Mesendoderm (in vitro differentiated cells): ENCODE data around the gene MYT1.

Source experiments
- DNase-seq: peaks from one replicate; pipeline ENCODE4 v3.0.0; 2013
- H2AK5ac ChIP-seq: 2 replicates; pipeline ENCODE4 v1.6.1; 2013; ENCODE audit warnings: low read length, inconsistent platforms
- H2BK120ac ChIP-seq: 2 replicates; pipeline ENCODE4 v1.6.1; 2013; ENCODE audit warnings: low read depth, mild to moderate bottlenecking, low read length, moderate library complexity, mixed read lengths
- H2BK15ac ChIP-seq: replicated peaks from 2 replicates; pipeline ENCODE4 v1.6.1; 2013; ENCODE audit warnings: low read depth, mild to moderate bottlenecking, moderate library complexity
- H2BK5ac ChIP-seq: 2 replicates; pipeline ENCODE4 v1.6.1; 2013; ENCODE audit warnings: low read length, inconsistent platforms
- H3K18ac ChIP-seq: 2 replicates; pipeline ENCODE4 v1.6.1; 2013; ENCODE audit warnings: mild to moderate bottlenecking, low read length, mixed read lengths
- H3K23ac ChIP-seq: one replicate; pipeline ENCODE4 v1.6.1; 2013; ENCODE audit warnings: low read length
- H3K27ac ChIP-seq: 2 replicates; pipeline ENCODE4 v1.5.1; 2013; ENCODE audit warnings: low read depth, mild to moderate bottlenecking, inconsistent platforms, low read length, moderate library complexity
- H3K27me3 ChIP-seq: 2 replicates; pipeline ENCODE4 v1.6.1; 2013; ENCODE audit warnings: low read length, control low read depth, mild to moderate bottlenecking, inconsistent platforms; ENCODE audit not compliant: insufficient read depth, poor library complexity
- H3K36me3 ChIP-seq: 2 replicates; pipeline ENCODE4 v1.6.1; 2013; ENCODE audit warnings: low read length, inconsistent platforms; ENCODE audit not compliant: control insufficient read depth, insufficient read depth
- H3K4ac ChIP-seq: one replicate; pipeline ENCODE4 v1.6.1; 2013; ENCODE audit warnings: low read depth, mild to moderate bottlenecking, low read length, moderate library complexity
- H3K4me1 ChIP-seq: 2 replicates; pipeline ENCODE4 v1.6.1; 2013; ENCODE audit warnings: low read depth, low read length, inconsistent platforms; ENCODE audit not compliant: control insufficient read depth
- H3K4me2 ChIP-seq: 2 replicates; pipeline ENCODE4 v1.6.1; 2013; ENCODE audit warnings: low read length
- H3K4me3 ChIP-seq: 2 replicates; pipeline ENCODE4 v1.5.1; 2013; ENCODE audit warnings: mild to moderate bottlenecking, low read length
- H3K56ac ChIP-seq: one replicate; pipeline ENCODE4 v1.6.1; 2013; ENCODE audit warnings: low read length
- H3K79me1 ChIP-seq: 2 replicates; pipeline ENCODE4 v1.6.1; 2013; ENCODE audit warnings: low read length, inconsistent platforms
- H3K79me2 ChIP-seq: 2 replicates; pipeline ENCODE4 v1.6.1; 2013; ENCODE audit warnings: mild to moderate bottlenecking, low read length; ENCODE audit not compliant: control insufficient read depth, insufficient read depth
- H3K9ac ChIP-seq: 2 replicates; pipeline ENCODE4 v1.6.1; 2013; ENCODE audit warnings: low read length, inconsistent platforms
- H4K5ac ChIP-seq: one replicate; pipeline ENCODE4 v1.6.1; 2013; ENCODE audit warnings: low read length
- H4K8ac ChIP-seq: one replicate; pipeline ENCODE4 v1.6.1; 2013; ENCODE audit warnings: low read depth, mild to moderate bottlenecking, control low read depth, low read length, moderate library complexity
- WGBS: extraction: QIAGEN DNeasy Blood & Tissue Kit; methylation state at CpG from one replicate; pipeline ENCODE4 v1.1.7; 2013; ENCODE audit warnings: low lambda C conversion rate, missing lambda C conversion rate; ENCODE audit not compliant: insufficient coverage; ENCODE audit errors: extremely low coverage; 5-methylcytosine and 5-hydroxymethylcytosine counted together

MYT1 gene

GRCh38 chr20:64137598-64138031, 26.6 kb upstream of the MYT1 start:
- no peak overlapping the region for H3K56ac ChIP-seq
- H2BK120ac ChIP-seq, result no peak overlapping the region
- H3K23ac ChIP-seq, result no peak overlapping the region
- no CpG with 5 or more reads among the region's 6 CpGs for WGBS
- no peaks in the 10 kb centered on the region for H3K79me1 ChIP-seq
- H3K27ac ChIP-seq, result no peak overlapping the region
- no peak overlapping the region for H2BK15ac ChIP-seq
- H3K4ac ChIP-seq, result no peak overlapping the region
- H2BK5ac ChIP-seq, result no peak overlapping the region
- no peaks in the 10 kb centered on the region for H3K36me3 ChIP-seq
- H3K4me2 ChIP-seq, result no peak overlapping the region
- no peak overlapping the region for H2AK5ac ChIP-seq
- H4K8ac ChIP-seq, result no peak overlapping the region
- DNase-seq, result no peak
- no peak overlapping the region for H3K9ac ChIP-seq
- H3K4me3 ChIP-seq, result no peak overlapping the region
- H3K18ac ChIP-seq, result no peak overlapping the region
- no peaks in the 10 kb centered on the region for H3K79me2 ChIP-seq
- no peaks in the 10 kb centered on the region for H3K4me1 ChIP-seq
- no peak overlapping the region for H4K5ac ChIP-seq
- H3K27me3 ChIP-seq, result no peaks in the 10 kb centered on the region

- Histone ChIP-seq H3K56ac (no peak overlapping the region), H3K4me2 (no peak overlapping the region), H2BK15ac (no peak overlapping the region), H3K18ac (no peak overlapping the region), H3K4me1 (no peaks in the 10 kb centered on the region), H3K27me3 (no peaks in the 10 kb centered on the region), H3K9ac (no peak overlapping the region), H3K4ac (no peak overlapping the region), H4K5ac (no peak overlapping the region), H3K79me1 (no peaks in the 10 kb centered on the region), H3K79me2 (no peaks in the 10 kb centered on the region), H2AK5ac (no peak overlapping the region), H3K27ac (no peak overlapping the region), H3K36me3 (no peaks in the 10 kb centered on the region), H3K4me3 (no peak overlapping the region), H4K8ac (no peak overlapping the region), H2BK5ac (no peak overlapping the region), H2BK120ac (no peak overlapping the region), H3K23ac (no peak overlapping the region)
- no peak for DNase-seq
- no CpG with 5 or more reads among the region's 18 CpGs for WGBS
Measured at GRCh38 chr20:64138276-64138815, 25.9 kb upstream of the MYT1 start.

GRCh38 chr20:64139199-64140060, 24.8 kb upstream of the MYT1 start:
- no peak overlapping the region for H3K23ac ChIP-seq
- no peak overlapping the region for H3K9ac ChIP-seq
- no peaks in the 10 kb centered on the region for H3K27me3 ChIP-seq
- no CpG with 5 or more reads among the region's 21 CpGs for WGBS
- no peak overlapping the region for H3K56ac ChIP-seq
- no peak overlapping the region for H2BK15ac ChIP-seq
- H3K4ac ChIP-seq, result no peak overlapping the region
- no peaks in the 10 kb centered on the region for H3K79me2 ChIP-seq
- H2BK5ac ChIP-seq, result no peak overlapping the region
- H3K4me3 ChIP-seq, result no peak overlapping the region
- no peak overlapping the region for H4K5ac ChIP-seq
- no peak overlapping the region for H3K27ac ChIP-seq
- H3K4me2 ChIP-seq, result no peak overlapping the region
- no peak overlapping the region for H2AK5ac ChIP-seq
- no peak overlapping the region for H2BK120ac ChIP-seq
- no peaks in the 10 kb centered on the region for H3K36me3 ChIP-seq
- no peak for DNase-seq
- H3K4me1 ChIP-seq, result no peaks in the 10 kb centered on the region
- no peaks in the 10 kb centered on the region for H3K79me1 ChIP-seq
- H3K18ac ChIP-seq, result no peak overlapping the region
- H4K8ac ChIP-seq, result no peak overlapping the region

- H2BK15ac ChIP-seq, result no peak overlapping the region
- H3K4ac ChIP-seq, result no peak overlapping the region
- H3K18ac ChIP-seq, result no peak overlapping the region
- H3K4me3 ChIP-seq, result no peak overlapping the region
- no peak overlapping the region for H4K8ac ChIP-seq
- no peak overlapping the region for H2AK5ac ChIP-seq
- no peak overlapping the region for H3K56ac ChIP-seq
- no peaks in the 10 kb centered on the region for H3K79me2 ChIP-seq
- H2BK120ac ChIP-seq, result no peak overlapping the region
- no peak overlapping the region for H3K4me2 ChIP-seq
- DNase-seq, result no peak
- H4K5ac ChIP-seq, result no peak overlapping the region
- H3K79me1 ChIP-seq, result no peaks in the 10 kb centered on the region
- no peak overlapping the region for H3K23ac ChIP-seq
- H3K27ac ChIP-seq, result no peak overlapping the region
- H3K4me1 ChIP-seq, result no peaks in the 10 kb centered on the region
- H3K9ac ChIP-seq, result no peak overlapping the region
- no peaks in the 10 kb centered on the region for H3K27me3 ChIP-seq
- WGBS, result no CpG with 5 or more reads among the region's 13 CpGs
- no peak overlapping the region for H2BK5ac ChIP-seq
- no peaks in the 10 kb centered on the region for H3K36me3 ChIP-seq
Measured at GRCh38 chr20:64140061-64140931, 24.0 kb upstream of the MYT1 start.

GRCh38 chr20:64140956-64141355, 23.3 kb upstream of the MYT1 start:
- Histone ChIP-seq H2BK120ac (no peak overlapping the region), H3K4me2 (no peak overlapping the region), H3K9ac (no peak overlapping the region), H2BK15ac (no peak overlapping the region), H3K79me2 (no peaks in the 10 kb centered on the region), H3K4me1 (no peaks in the 10 kb centered on the region), H3K36me3 (no peaks in the 10 kb centered on the region), H2AK5ac (no peak overlapping the region), H3K27ac (no peak overlapping the region), H3K23ac (no peak overlapping the region), H2BK5ac (no peak overlapping the region), H3K4ac (no peak overlapping the region), H4K5ac (no peak overlapping the region), H3K79me1 (no peaks in the 10 kb centered on the region), H4K8ac (no peak overlapping the region), H3K27me3 (no peaks in the 10 kb centered on the region), H3K4me3 (no peak overlapping the region), H3K18ac (no peak overlapping the region), H3K56ac (no peak overlapping the region)
- WGBS, result no CpG with 5 or more reads among the region's 10 CpGs
- DNase-seq, result no peak
